B cell (primary cell): ENCODE data around the gene AOAH.

ENCODE experiments used
- EZH2 ChIP-seq: IDR thresholded peaks from 2 replicates; pipeline ENCODE4 v1.6.1; 2012; ENCODE audit warnings: borderline replicate concordance, low read depth, mild to moderate bottlenecking, moderate library complexity, low read length; ENCODE audit not compliant: insufficient read depth, poor library complexity, severe bottlenecking
- TF ChIP-seq, protein P1 (sequence below): fragments of 200-600 bp; IDR thresholded peaks from one replicate; pipeline ENCODE4 v1.8.0; 2022; ENCODE audit warnings: antibody characterized with exemption, mild to moderate bottlenecking

GRCh38 chr7:36563706-36564327 lies 160.5 kb downstream of the AOAH start:
- TF ChIP-seq, protein P1, sequence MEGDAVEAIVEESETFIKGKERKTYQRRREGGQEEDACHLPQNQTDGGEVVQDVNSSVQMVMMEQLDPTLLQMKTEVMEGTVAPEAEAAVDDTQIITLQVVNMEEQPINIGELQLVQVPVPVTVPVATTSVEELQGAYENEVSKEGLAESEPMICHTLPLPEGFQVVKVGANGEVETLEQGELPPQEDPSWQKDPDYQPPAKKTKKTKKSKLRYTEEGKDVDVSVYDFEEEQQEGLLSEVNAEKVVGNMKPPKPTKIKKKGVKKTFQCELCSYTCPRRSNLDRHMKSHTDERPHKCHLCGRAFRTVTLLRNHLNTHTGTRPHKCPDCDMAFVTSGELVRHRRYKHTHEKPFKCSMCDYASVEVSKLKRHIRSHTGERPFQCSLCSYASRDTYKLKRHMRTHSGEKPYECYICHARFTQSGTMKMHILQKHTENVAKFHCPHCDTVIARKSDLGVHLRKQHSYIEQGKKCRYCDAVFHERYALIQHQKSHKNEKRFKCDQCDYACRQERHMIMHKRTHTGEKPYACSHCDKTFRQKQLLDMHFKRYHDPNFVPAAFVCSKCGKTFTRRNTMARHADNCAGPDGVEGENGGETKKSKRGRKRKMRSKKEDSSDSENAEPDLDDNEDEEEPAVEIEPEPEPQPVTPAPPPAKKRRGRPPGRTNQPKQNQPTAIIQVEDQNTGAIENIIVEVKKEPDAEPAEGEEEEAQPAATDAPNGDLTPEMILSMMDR: no peak
- no peak for TF ChIP-seq EZH2
